ENCODE data around the gene NDRG4.

Gene NDRG4

DNA sequence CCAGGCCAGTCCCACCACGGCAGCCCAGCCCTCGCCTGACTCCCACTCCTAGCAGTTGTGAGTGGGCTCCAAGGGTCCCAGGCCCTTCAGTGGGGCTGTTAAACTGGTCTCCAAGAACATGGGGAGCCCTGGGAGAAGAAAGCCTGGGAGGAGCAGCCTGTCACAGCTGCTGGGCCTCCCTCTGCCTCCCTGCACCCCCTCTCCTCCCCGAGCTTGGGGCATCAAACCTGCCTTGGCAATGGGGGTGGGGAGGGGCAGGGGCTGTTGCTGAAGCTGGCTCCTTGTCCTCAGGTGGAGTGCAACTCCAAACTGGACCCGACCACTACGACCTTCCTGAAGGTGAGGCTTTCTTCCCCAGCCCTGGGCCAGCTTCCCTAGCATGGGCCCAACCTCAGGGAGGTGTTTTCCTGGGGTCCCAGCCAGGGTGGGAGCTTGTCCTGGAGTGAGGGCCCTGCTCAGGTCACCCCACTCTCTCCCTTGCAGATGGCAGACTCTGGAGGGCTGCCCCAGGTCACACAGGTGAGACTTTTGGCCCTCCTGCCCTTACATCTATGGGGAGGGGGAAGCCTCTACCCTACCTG, 8.8 kb downstream of the NDRG4 start:
- Histone ChIP-seq H3K4me2 (ENCODE audit: low read length) (no peak overlapping the region), H3K9me2 (replicated peaks; ENCODE audit: control insufficient read depth, low read length) (no peaks in the 10 kb centered on the region), H3K4me3 (ENCODE audit: low read length) (no peak overlapping the region), H3F3A (ENCODE audit: control insufficient read depth, insufficient read depth) (peaks cover 4% of the 10 kb centered on the region), H3K27me3 (ENCODE audit: control insufficient read depth, low read length) (no peaks in the 10 kb centered on the region), H3K79me2 (ENCODE audit: control insufficient read depth, low read length) (peaks cover 20% of the 10 kb centered on the region), H3K27ac (ENCODE audit: low read depth, low read length) (no peak overlapping the region), H3K36me3 (ENCODE audit: control insufficient read depth, low read length) (peaks cover 17% of the 10 kb centered on the region), H4K20me1 (ENCODE audit: control insufficient read depth, insufficient read depth, low read depth, low read length) (peaks cover 7% of the 10 kb centered on the region; the same call in 1 of the 2 replicates), H3K9me3 (ENCODE audit: control insufficient read depth, insufficient read depth, low read length) (no peaks in the 10 kb centered on the region), H3K4me1 (ENCODE audit: control insufficient read depth, low read length) (peaks cover 14% of the 10 kb centered on the region)
- TF ChIP-seq, protein P1, sequence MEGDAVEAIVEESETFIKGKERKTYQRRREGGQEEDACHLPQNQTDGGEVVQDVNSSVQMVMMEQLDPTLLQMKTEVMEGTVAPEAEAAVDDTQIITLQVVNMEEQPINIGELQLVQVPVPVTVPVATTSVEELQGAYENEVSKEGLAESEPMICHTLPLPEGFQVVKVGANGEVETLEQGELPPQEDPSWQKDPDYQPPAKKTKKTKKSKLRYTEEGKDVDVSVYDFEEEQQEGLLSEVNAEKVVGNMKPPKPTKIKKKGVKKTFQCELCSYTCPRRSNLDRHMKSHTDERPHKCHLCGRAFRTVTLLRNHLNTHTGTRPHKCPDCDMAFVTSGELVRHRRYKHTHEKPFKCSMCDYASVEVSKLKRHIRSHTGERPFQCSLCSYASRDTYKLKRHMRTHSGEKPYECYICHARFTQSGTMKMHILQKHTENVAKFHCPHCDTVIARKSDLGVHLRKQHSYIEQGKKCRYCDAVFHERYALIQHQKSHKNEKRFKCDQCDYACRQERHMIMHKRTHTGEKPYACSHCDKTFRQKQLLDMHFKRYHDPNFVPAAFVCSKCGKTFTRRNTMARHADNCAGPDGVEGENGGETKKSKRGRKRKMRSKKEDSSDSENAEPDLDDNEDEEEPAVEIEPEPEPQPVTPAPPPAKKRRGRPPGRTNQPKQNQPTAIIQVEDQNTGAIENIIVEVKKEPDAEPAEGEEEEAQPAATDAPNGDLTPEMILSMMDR (IDR thresholded peaks at IDR 0.05; ENCODE audit: low read depth, low read length, poor library complexity, severe bottlenecking), result no peak
- TF ChIP-seq EZH2phosphoT487 (IDR thresholded peaks at IDR 0.05; ENCODE audit: borderline replicate concordance, low read length), result no peak

DNA sequence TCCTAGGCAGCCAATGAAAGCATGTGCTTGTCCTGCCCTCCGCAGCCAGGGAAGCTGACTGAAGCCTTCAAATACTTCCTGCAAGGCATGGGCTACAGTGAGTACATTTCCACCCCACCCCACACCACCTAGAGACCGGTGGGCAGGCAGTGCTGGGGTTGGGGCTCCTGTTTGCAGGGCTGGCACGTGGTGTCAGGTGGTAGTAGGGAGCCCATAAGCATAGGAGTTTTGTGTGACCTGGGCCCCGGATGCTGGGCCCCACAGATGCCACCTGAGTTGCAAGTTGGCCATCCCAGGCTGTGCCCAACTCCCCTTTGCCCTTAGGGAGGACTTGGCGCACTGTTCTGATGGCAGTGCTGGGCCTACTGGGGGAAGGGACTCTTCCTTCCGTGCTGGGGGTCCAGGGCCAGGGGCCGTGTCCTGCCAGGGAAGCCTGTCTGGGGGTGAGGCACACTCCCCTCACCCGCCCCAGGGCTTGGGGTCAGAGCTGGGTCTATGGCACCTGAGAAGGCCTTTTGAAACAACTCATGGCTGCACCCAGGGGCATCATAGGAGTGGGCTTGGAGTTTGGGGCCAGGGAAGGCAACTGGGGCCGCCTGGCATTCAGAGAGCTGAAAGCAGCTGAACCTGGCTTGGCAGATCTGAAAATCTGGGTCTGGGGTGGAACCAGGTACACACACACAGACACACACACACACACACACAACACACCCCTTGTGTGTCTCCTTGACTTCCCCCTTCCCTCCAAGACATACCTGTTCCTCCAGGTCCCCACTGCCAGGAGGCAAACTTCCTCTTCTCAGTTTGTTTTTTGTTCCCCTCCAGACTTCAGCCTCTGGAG, 9.5 kb downstream of the NDRG4 start:
- peaks cover 7% of the 10 kb centered on the region; the same call in 1 of the 2 replicates for H4K20me1 ChIP-seq (ENCODE audit: control insufficient read depth, insufficient read depth, low read depth, low read length)
- H3K4me3 ChIP-seq (ENCODE audit: low read length), result no peak overlapping the region
- no peaks in the 10 kb centered on the region for H3K9me2 ChIP-seq (replicated peaks; ENCODE audit: control insufficient read depth, low read length)
- H3K9me3 ChIP-seq (ENCODE audit: control insufficient read depth, insufficient read depth, low read length), result no peaks in the 10 kb centered on the region
- TF ChIP-seq, protein P1 (IDR thresholded peaks at IDR 0.05; ENCODE audit: low read depth, low read length, poor library complexity, severe bottlenecking), result no peak
- no peak for TF ChIP-seq EZH2phosphoT487 (IDR thresholded peaks at IDR 0.05; ENCODE audit: borderline replicate concordance, low read length)
- peaks cover 17% of the 10 kb centered on the region for H3K36me3 ChIP-seq (ENCODE audit: control insufficient read depth, low read length)
- peaks cover 8% of the 10 kb centered on the region for H3F3A ChIP-seq (ENCODE audit: control insufficient read depth, insufficient read depth)
- H3K4me1 ChIP-seq (ENCODE audit: control insufficient read depth, low read length), result peaks cover 20% of the 10 kb centered on the region
- H3K27me3 ChIP-seq (ENCODE audit: control insufficient read depth, low read length), result no peaks in the 10 kb centered on the region
- H3K27ac ChIP-seq (ENCODE audit: low read depth, low read length), result no peak overlapping the region
- no peak overlapping the region for H3K4me2 ChIP-seq (ENCODE audit: low read length)
- H3K79me2 ChIP-seq (ENCODE audit: control insufficient read depth, low read length), result peaks cover 27% of the 10 kb centered on the region

DNA sequence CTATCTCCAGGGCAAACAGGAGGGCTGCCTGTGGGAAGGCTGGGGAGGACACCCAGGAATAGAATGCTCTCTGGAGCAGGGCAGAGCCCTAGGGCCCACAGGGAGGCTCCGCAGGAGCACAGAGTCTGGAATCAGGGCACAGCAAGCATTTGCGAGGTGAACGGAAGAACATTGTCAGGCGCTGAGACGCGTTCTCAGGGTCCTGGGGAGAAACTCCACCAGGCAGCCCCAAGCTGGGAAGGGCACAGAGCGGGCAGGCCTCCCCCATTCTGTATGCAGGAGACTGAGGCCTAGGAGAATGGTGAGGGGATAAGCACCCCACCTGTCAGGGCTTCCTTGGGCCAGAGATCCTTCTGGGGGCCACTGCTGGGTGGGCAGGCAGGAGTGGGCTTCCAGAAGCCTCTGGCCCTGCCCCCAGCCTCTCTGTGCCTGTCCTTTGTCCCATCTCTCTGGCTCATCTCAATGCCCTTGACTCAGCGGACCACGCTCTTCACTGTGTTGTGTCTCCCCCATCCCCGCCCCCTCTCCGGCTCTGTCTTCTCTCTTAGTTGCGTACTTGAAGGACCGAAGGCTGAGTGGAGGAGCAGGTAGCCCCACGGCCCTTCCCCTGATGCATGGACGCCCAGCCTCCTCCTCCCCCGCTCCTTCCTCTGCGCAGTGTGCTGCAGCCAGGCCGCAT, 10.3 kb downstream of the NDRG4 start:
- no peaks in the 10 kb centered on the region for H3K9me3 ChIP-seq (ENCODE audit: control insufficient read depth, insufficient read depth, low read length)
- H3F3A ChIP-seq (ENCODE audit: control insufficient read depth, insufficient read depth), result peaks cover 8% of the 10 kb centered on the region
- H3K4me3 ChIP-seq (ENCODE audit: low read length), result no peak overlapping the region
- H3K79me2 ChIP-seq (ENCODE audit: control insufficient read depth, low read length), result peaks cover 35% of the 10 kb centered on the region
- H3K9me2 ChIP-seq (replicated peaks; ENCODE audit: control insufficient read depth, low read length), result no peaks in the 10 kb centered on the region
- H3K27me3 ChIP-seq (ENCODE audit: control insufficient read depth, low read length), result no peaks in the 10 kb centered on the region
- H3K27ac ChIP-seq (ENCODE audit: low read depth, low read length), result no peak overlapping the region
- peaks cover 7% of the 10 kb centered on the region; the same call in 1 of the 2 replicates for H4K20me1 ChIP-seq (ENCODE audit: control insufficient read depth, insufficient read depth, low read depth, low read length)
- peaks cover 20% of the 10 kb centered on the region for H3K36me3 ChIP-seq (ENCODE audit: control insufficient read depth, low read length)
- no peak for TF ChIP-seq EZH2phosphoT487 (IDR thresholded peaks at IDR 0.05; ENCODE audit: borderline replicate concordance, low read length)
- TF ChIP-seq, protein P1 (IDR thresholded peaks at IDR 0.05; ENCODE audit: low read depth, low read length, poor library complexity, severe bottlenecking), result no peak
- H3K4me2 ChIP-seq (ENCODE audit: low read length), result no peak overlapping the region
- H3K4me1 ChIP-seq (ENCODE audit: control insufficient read depth, low read length), result peaks cover 26% of the 10 kb centered on the region

Data from DOHH2 (cell line).